CD4-positive, alpha-beta memory T cell (primary cell): ENCODE data around the gene REPIN1. TPM values are rescaled to one million over a fixed set of nuclear protein-coding genes. Genes with fewer than 3 reads are reported as not detected.

Experiments used
- CTCF ChIA-PET: fragments of 350-600 bp; sonication (Branson Sonifier 250); formaldehyde crosslinking; loops from one replicate; lab custom pipeline; 2021; ENCODE audit warnings: inconsistent platforms; ENCODE audit not compliant: partially characterized antibody; lab: Charles Lee
- POLR2A ChIA-PET: fragments of 350-600 bp; sonication (Branson Sonifier 250); formaldehyde crosslinking; loops from one replicate; lab custom pipeline; 2021; ENCODE audit not compliant: partially characterized antibody; lab: Charles Lee
- DNase-seq, 5 donors: peaks; one replicate each; pipeline versions ENCODE4 v3.0.0 to v3.0.0-alpha.2; 2020 to 2022; ENCODE audit warnings: mixed read lengths in 1 of 5
- H3K27ac ChIP-seq: one replicate; pipeline ENCODE4 v1.7.0; 2013; ENCODE audit warnings: low read depth, low read length
- H3K27me3 ChIP-seq: 2 replicates; pipeline ENCODE4 v1.7.0; 2013; ENCODE audit warnings: mild to moderate bottlenecking, low read length, moderate library complexity; ENCODE audit not compliant: insufficient read depth
- H3K36me3 ChIP-seq: 2 replicates; pipeline ENCODE4 v1.7.0; 2013; ENCODE audit warnings: mild to moderate bottlenecking, low read length, moderate library complexity; ENCODE audit not compliant: insufficient read depth
- H3K4me1 ChIP-seq: 2 replicates; pipeline ENCODE4 v1.7.0; 2013; ENCODE audit warnings: mild to moderate bottlenecking, low read length, moderate library complexity; ENCODE audit not compliant: insufficient read depth
- H3K4me3 ChIP-seq, 2 donors: one replicate each; pipeline ENCODE4 v1.7.0; 2013; ENCODE audit warnings: low read length in 2 of 2, mild to moderate bottlenecking in 1 of 2
- H3K9me3 ChIP-seq, 2 donors: one replicate each; pipeline ENCODE4 v1.7.0; 2013; ENCODE audit warnings: low read length in 2 of 2, control low read depth in 1 of 2; ENCODE audit not compliant: control insufficient read depth in 1 of 2
- H3K27ac Mint-ChIP-seq, 7 donors: one replicate each; pipeline ENCODE4 v1.8.0; 2020 to 2021; ENCODE audit warnings: mixed read lengths in 7 of 7, mild to moderate bottlenecking in 6 of 7, inconsistent platforms in 3 of 7, moderate library complexity in 3 of 7
- H3K27me3 Mint-ChIP-seq, 2 donors: one replicate each; pipeline ENCODE4 v1.8.0; 2020 to 2021; ENCODE audit warnings: mixed read lengths in 2 of 2
- H3K36me3 Mint-ChIP-seq, 2 donors: one replicate each; pipeline ENCODE4 v1.8.0; 2020 to 2021; ENCODE audit warnings: mixed read lengths in 2 of 2, inconsistent platforms in 1 of 2, mild to moderate bottlenecking in 1 of 2
- H3K4me1 Mint-ChIP-seq, 4 donors: one replicate each; pipeline ENCODE4 v1.8.0; 2020 to 2021; ENCODE audit warnings: mixed read lengths in 4 of 4, mild to moderate bottlenecking in 1 of 4
- H3K4me3 Mint-ChIP-seq, 8 donors: one replicate each; pipeline ENCODE4 v1.8.0; 2020 to 2021; ENCODE audit warnings: mixed read lengths in 8 of 8, mild to moderate bottlenecking in 7 of 8, moderate library complexity in 6 of 8, inconsistent platforms in 3 of 8
- H3K9me3 Mint-ChIP-seq, 8 donors: one replicate each; pipeline ENCODE4 v1.8.0; 2020 to 2021; ENCODE audit warnings: mixed read lengths in 8 of 8, mild to moderate bottlenecking in 5 of 8, inconsistent platforms in 3 of 8, moderate library complexity in 1 of 8
- intact Hi-C: fragments of 100-400 bp; cut with micrococcal nuclease; formaldehyde crosslinking; loops from one replicate; pipeline ENCODE4 v1.15.1; 2023
- polyA plus RNA-seq, 2 donors: library from polyadenylated mRNA; unstranded; fragments of 300-500 nt; fragmentation: Illumina TruSeq; gene quantifications; one replicate each; pipeline ENCODE4 v1.2.3, GENCODE V29; 2021
- total RNA-seq, 2 experiments: library from RNA; stranded (reverse); gene quantifications; one replicate each; pipeline ENCODE4 v1.2.3, GENCODE V29; 2021

REPIN1 gene
- total and polyA plus RNA-seq, 4 experiments from 2014 or later = 29.4 to 78.5 (median 67.1) TPM

DNA sequence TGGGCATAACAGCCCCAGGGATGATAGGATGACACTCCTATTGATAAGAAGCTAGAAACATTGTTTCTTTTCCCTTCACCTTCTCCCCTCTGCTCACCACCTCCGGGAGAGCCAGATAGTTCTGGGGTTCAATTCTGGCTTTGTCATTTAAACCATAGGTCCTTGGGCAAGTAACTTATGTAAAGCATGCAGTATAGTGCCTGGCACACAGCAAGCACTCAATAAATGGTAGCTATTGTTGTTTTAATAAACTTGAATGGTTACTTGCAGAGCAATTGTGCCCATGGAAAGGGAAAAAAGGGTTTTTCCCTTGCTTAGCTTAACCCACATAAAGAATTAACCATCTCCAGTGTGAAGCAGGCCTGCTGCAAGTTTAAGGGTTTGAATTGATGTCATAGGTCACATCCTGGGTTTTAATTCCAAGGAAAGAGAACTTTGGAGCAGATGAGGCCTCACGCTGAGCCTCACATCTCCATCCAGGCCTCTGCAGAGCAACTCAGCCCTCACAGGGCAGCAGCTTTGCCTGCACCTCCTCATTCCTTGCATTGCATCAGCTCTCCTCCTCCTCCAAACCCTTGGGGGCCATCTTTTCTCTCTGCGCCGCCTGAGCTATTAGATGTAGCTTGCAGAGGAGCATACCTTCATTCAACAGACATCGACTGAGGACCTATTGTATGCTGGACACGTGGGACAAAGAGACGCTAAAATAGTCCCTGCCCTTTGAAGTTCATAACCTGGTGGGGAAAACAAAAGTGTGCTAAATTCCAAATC is 33.4 kb downstream of the REPIN1 start:
- Mint-ChIP-seq H3K27me3 (no peaks in the 10 kb centered on the region), H3K4me3 (peak overlapping the region in 3 of 8 donors; percentile 34 to 61 (median 42)), H3K9me3 (no peaks in the 10 kb centered on the region), H3K4me1 (peaks cover 16 to 43% (median 31%) of the 10 kb centered on the region in 4 donors), H3K36me3 (peaks cover 6 to 14% of the 10 kb centered on the region in 2 donors), H3K27ac (peak overlapping the region in 5 of 7 donors; percentile 20 to 80 (median 56))
- no peak for DNase-seq
- H3K9me3 ChIP-seq = no peaks in the 10 kb centered on the region
- H3K36me3 ChIP-seq = no peaks in the 10 kb centered on the region
- POLR2A ChIA-PET = interaction anchor here (1.1 to 6.1 kb wide), 3 partner anchors 24 to 40 kb away, joined by 3 to 47 read pairs (median 3); partner anchors contain the start of genes REPIN1 and ZNF775
- H3K4me3 ChIP-seq = no peak overlapping the region
- CTCF ChIA-PET = interaction anchor here (0.9 to 1.5 kb wide), 2 partner anchors 24 to 49 kb away, joined by 3 read pairs; no protein-coding TSS in a partner anchor
- H3K27ac ChIP-seq = no peak overlapping the region
- peaks cover 25% of the 10 kb centered on the region for H3K4me1 ChIP-seq
- no peaks in the 10 kb centered on the region for H3K27me3 ChIP-seq
- intact Hi-C loops = no loop called here

DNA sequence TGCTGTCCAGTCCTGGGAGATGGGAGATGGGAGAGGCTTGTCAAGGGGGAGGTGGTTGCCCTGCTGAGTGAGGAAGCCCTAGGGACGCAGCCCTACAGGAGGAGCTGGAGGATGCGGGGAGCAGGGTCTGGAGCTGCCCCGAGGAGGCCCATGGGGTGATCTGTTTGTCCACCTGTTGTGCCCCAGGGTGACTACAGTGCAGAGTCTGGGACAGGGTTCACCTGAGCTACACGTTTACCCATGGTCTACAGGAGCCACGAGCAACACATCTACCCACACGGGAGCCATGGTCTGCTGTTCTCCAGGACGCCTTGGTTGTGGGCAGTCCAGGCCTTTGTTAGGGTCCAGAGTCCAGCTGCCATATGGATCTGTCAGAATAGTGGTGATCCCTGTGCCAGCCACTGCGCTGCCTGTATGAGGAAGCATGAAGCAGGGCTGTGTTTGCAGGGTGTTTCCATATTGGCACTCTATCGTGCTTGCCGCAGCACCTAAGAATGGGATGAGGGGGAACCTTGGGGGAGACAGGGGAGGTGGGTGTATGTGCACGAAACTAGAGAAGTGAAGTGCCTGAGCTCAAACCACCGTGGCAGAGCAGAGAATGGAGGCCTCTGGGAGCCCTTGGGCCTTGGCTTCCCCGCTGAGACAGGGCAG is 34.2 kb downstream of the REPIN1 start:
- POLR2A ChIA-PET = interaction anchor here (1.1 to 6.1 kb wide), 3 partner anchors 25 to 40 kb away, joined by 3 to 47 read pairs (median 3); partner anchors contain the start of genes REPIN1 and ZNF775
- Mint-ChIP-seq H3K27ac (peak overlapping the region; percentile 56 to 80 (median 72)), H3K4me3 (peak overlapping the region in 5 of 8 donors; percentile 33 to 61 (median 48)), H3K36me3 (peaks cover 8 to 16% of the 10 kb centered on the region in 2 donors), H3K27me3 (no peaks in the 10 kb centered on the region), H3K9me3 (no peaks in the 10 kb centered on the region), H3K4me1 (peaks cover 19 to 45% (median 34%) of the 10 kb centered on the region in 4 donors)
- CTCF ChIA-PET = interaction anchor here (0.9 to 1.5 kb wide), 4 partner anchors 25 to 50 kb away, joined by 3 to 6 read pairs (median 3); no protein-coding TSS in a partner anchor
- no peak overlapping the region for H3K4me3 ChIP-seq
- H3K36me3 ChIP-seq = no peaks in the 10 kb centered on the region
- DNase-seq = no peak
- no peaks in the 10 kb centered on the region for H3K9me3 ChIP-seq
- peaks cover 30% of the 10 kb centered on the region for H3K4me1 ChIP-seq
- no peak overlapping the region for H3K27ac ChIP-seq
- intact Hi-C loops = no loop called here
- H3K27me3 ChIP-seq = no peaks in the 10 kb centered on the region

DNA sequence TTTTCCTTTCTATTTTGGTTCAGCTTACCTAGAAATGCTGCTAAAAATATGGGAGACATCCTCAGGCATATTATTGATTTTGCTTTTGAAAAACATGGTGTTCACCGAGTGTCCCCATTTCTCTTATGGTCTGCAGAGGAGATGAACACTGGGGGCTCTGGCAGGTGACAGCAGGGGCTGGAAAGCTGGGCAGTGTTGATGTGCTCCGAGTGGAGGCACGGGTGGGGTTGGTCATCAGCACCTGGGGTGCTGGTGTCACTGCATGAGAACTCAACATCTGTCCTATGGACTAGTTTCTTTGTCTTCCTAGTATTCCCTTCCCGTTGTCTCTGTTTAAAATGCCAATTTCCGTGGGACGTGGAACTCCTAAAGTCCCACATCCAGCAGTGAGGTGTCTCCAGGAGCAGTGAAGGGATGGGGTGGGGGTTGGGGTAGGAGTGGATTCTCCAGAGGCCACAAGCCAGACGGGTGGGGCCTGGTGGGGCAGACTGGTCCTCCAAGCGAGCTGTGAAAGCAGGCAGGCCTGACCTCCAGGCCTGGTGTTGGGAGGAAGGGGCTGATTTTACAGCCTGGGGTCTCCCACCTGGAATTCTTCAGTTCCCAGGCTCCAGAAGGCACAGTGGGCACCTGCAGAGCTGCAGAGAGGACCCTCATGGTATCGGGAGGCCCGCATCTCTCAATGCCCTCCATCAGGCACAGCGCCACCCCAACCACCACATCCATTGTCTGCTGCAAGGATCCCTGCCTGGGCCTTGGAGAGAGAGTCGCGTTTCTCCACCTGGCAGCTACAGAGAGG is 35.0 kb downstream of the REPIN1 start:
- H3K4me3 ChIP-seq = peak overlapping the region; percentile 50 to 92
- Mint-ChIP-seq H3K36me3 (peaks cover 9 to 18% of the 10 kb centered on the region in 2 donors), H3K9me3 (no peaks in the 10 kb centered on the region), H3K4me1 (peaks cover 19 to 47% (median 36%) of the 10 kb centered on the region in 4 donors), H3K4me3 (peak overlapping the region; percentile 29 to 99 (median 95)), H3K27ac (peak overlapping the region; percentile 80 to 96 (median 95)), H3K27me3 (no peaks in the 10 kb centered on the region)
- CTCF ChIA-PET = interaction anchor here (0.8 to 1.5 kb wide), 11 partner anchors 15 to 351 kb away, joined by 3 to 6 read pairs (median 3); no protein-coding TSS in a partner anchor
- no peaks in the 10 kb centered on the region for H3K9me3 ChIP-seq
- POLR2A ChIA-PET = interaction anchor here (0.7 to 6.1 kb wide), 10 partner anchors 8 to 346 kb away, joined by 3 to 101 read pairs (median 7); partner anchors contain the start of genes GIMAP1, REPIN1 and ZNF775
- H3K27ac ChIP-seq = peak overlapping the region; percentile 85
- intact Hi-C loops = no loop called here
- H3K36me3 ChIP-seq = no peaks in the 10 kb centered on the region
- no peaks in the 10 kb centered on the region for H3K27me3 ChIP-seq
- no peak for DNase-seq
- peaks cover 30% of the 10 kb centered on the region for H3K4me1 ChIP-seq

DNA sequence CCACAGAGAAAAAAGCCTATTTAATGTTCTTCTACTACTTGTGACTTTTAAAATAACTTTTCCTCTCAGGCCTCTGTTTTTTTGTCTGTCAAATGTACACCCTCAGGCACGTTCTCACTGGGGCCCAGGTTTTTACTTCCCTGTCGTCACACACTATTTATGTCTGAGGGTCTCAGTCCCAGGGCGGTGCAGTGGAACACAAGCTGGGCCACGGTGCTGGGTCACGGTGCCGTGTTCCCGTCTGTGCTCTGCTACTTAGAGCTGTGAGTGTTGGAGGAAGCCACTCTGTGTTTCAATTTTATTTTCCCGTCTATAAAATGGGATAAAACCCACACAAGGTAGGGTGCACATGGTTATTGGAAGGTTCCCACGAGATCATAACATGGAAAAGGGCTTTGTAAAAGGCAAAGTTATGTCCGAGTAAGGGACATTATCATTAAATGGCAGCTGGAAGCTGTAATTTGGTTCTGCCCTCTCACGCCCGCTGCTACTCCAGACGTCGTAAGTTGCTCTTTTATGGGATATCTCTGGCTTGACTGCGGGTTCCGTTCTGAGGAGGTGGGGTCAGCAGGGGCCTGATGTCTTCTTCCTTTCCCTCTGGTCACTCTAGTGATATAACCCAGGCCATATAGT is 35.7 kb downstream of the REPIN1 start:
- peaks cover 13 to 24% of the 10 kb centered on the region in 2 donors for H3K36me3 Mint-ChIP-seq
- Histone ChIP-seq H3K4me3 (peak overlapping the region; percentile 50 to 92), H3K27ac (peak overlapping the region; percentile 85), H3K9me3 (no peaks in the 10 kb centered on the region), H3K4me1 (peaks cover 30% of the 10 kb centered on the region), H3K36me3 (no peaks in the 10 kb centered on the region), H3K27me3 (no peaks in the 10 kb centered on the region)
- H3K4me3 Mint-ChIP-seq = peak overlapping the region; percentile 86 to 99 (median 95)
- DNase-seq = peak in 2 of 5 donors; percentile 7 to 12
- no peaks in the 10 kb centered on the region for H3K9me3 Mint-ChIP-seq
- H3K27me3 Mint-ChIP-seq = no peaks in the 10 kb centered on the region
- H3K4me1 Mint-ChIP-seq = peaks cover 21 to 53% (median 39%) of the 10 kb centered on the region in 4 donors
- CTCF ChIA-PET = interaction anchor here (0.7 to 1.1 kb wide), 9 partner anchors 11 to 613 kb away, joined by 3 to 5 read pairs (median 3); no protein-coding TSS in a partner anchor
- peak overlapping the region; percentile 80 to 96 (median 95) for H3K27ac Mint-ChIP-seq
- intact Hi-C loops = no loop called here
- POLR2A ChIA-PET = interaction anchor here (0.5 to 6.1 kb wide), 17 partner anchors 9 to 346 kb away, joined by 3 to 101 read pairs (median 5); partner anchors contain the start of genes GIMAP1, REPIN1 and ZNF775

DNA sequence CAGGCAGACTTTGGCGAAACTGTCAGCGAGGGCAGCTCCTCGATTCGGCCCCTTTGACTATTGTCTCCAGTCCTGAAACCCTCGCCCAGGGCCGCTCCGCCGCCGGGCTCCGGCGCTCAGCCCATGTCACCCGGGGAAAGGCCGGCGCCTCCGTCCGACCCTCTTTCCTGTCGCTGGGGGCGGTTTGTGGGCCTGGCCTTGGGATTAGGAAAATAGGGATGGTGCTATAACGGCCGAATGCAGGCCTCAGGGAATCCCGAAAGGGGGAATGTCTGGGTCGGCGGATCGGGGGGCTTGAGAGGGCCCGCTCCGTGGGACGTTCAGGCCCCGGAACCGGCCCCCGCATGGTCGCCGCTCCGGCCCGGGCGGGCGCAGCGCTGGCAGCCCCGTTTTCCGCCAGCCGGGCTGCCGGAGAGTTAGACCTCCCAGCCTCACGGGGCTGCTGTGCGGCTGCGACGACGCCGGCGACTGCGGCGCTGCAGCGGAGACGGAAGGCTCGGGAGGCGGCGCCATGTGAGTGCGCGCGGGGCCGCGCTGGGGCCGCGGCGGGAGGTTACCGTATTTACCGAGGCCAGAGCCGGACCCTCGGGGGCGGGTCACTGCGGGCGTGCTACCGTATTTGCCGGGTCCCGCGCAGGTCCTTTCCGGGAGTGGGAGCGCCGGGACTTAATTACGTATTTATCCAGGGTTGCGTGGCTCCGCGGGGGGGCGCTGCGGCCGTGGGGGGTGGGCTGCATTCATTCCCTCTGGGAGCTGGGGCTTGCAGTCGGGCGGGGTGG is 36.4 kb downstream of the REPIN1 start:
- H3K4me1 ChIP-seq = peaks cover 30% of the 10 kb centered on the region
- H3K4me3 Mint-ChIP-seq = peak overlapping the region; percentile 93 to 99 (median 98)
- no peaks in the 10 kb centered on the region for H3K9me3 ChIP-seq
- H3K27me3 Mint-ChIP-seq = no peaks in the 10 kb centered on the region
- H3K4me3 ChIP-seq = peak overlapping the region; percentile 62 to 92
- intact Hi-C loops = loop anchor here (1.0 kb wide), 5 partner anchors 26 to 623 kb away; partner anchors contain the start of genes ABCB8, REPIN1 and ZNF775
- H3K27ac ChIP-seq = peak overlapping the region; percentile 85
- POLR2A ChIA-PET = interaction anchor here (0.5 to 6.1 kb wide), 34 partner anchors 10 to 1163 kb away, joined by 3 to 101 read pairs (median 5); partner anchors contain the start of genes ABCF2, ACTR3C, GIMAP1 and GIMAP8
- peaks cover 13 to 29% of the 10 kb centered on the region in 2 donors for H3K36me3 Mint-ChIP-seq
- H3K27me3 ChIP-seq = no peaks in the 10 kb centered on the region
- peaks cover 21 to 53% (median 39%) of the 10 kb centered on the region in 4 donors for H3K4me1 Mint-ChIP-seq
- DNase-seq = peak; percentile 75 to 80 (median 77)
- CTCF ChIA-PET = interaction anchor here (0.6 to 2.7 kb wide), 24 partner anchors 10 to 1776 kb away, joined by 3 to 24 read pairs (median 3); partner anchors contain the start of gene GIMAP6
- H3K27ac Mint-ChIP-seq = peak overlapping the region; percentile 80 to 99 (median 98)
- peaks cover 2% of the 10 kb centered on the region for H3K36me3 ChIP-seq
- H3K9me3 Mint-ChIP-seq = no peaks in the 10 kb centered on the region
